SK-N-SH (cell line): Measurements from ENCODE around the gene OVOL1. TPM values are rescaled to one million over a fixed set of nuclear protein-coding genes. Genes with fewer than 3 reads are reported as not detected.
A peak's percentile ranks its signal among the peaks of the same experiment; 100 is the strongest.

ENCODE experiments used
- CTCF ChIA-PET: fragments of 300-600, 350-600 bp; formaldehyde crosslinking; extraction: SDS; loops from one replicate; lab custom pipeline; 2021; lab: Yijun Ruan, JAX
- POLR2A ChIA-PET: fragments of 350-600 bp; sonication (Branson Sonifier 250); formaldehyde crosslinking; extraction: SDS; loops from one replicate; lab custom pipeline; 2020; ENCODE audit warnings: antibody characterized with exemption, inconsistent platforms; lab: Yijun Ruan, JAX
- DNase-seq: peaks from one replicate; pipeline ENCODE4 v3.0.0; 2012
- H2AFZ ChIP-seq: fragments of 200-600 bp; sonication (generic); 2 replicates; pipeline ENCODE4 v1.8.1; 2016; ENCODE audit warnings: antibody characterized with exemption, mild to moderate bottlenecking, low read depth
- H3F3A ChIP-seq: fragments of 200-600 bp; sonication (generic); replicated peaks from 2 replicates; pipeline ENCODE3; 2016; ENCODE audit warnings: antibody characterized with exemption, mild to moderate bottlenecking; ENCODE audit not compliant: insufficient read depth
- H3K27ac ChIP-seq, 2 experiments: fragments of 200-500 bp in 1 of 2; fragments of 200-600 bp in 1 of 2; sonication (Bioruptor generic) in 1 of 2; sonication (generic), shearing (Covaris generic) in 1 of 2; 2 replicates each; pipeline versions ENCODE4 v1.5.1 to v1.6.1; 2014 to 2016; ENCODE audit warnings: low read depth in 2 of 2, inconsistent platforms in 1 of 2, low read length in 1 of 2, mild to moderate bottlenecking in 1 of 2, mixed read lengths in 1 of 2
- H3K27me3 ChIP-seq: fragments of 200-600 bp; sonication (generic), shearing (Covaris generic); 2 replicates; pipeline ENCODE4 v1.6.1; 2016; ENCODE audit warnings: mixed run types; ENCODE audit not compliant: insufficient read depth
- H3K36me3 ChIP-seq, 2 experiments: fragments of 200-500 bp in 1 of 2; fragments of 200-600 bp in 1 of 2; sonication (Bioruptor generic) in 1 of 2; sonication (generic) in 1 of 2; replicated peaks in 1 of 2; 2 replicates each; pipeline versions ENCODE3 to v1.5.1; 2014 to 2016; ENCODE audit warnings: low read length in 1 of 2, mild to moderate bottlenecking in 1 of 2; ENCODE audit not compliant: insufficient read depth in 2 of 2, control insufficient read depth in 1 of 2
- H3K4me1 ChIP-seq, 2 experiments: fragments of 200-500 bp in 1 of 2; fragments of 200-600 bp in 1 of 2; sonication (Bioruptor generic) in 1 of 2; sonication (generic), shearing (Covaris generic) in 1 of 2; 2 replicates each; pipeline versions ENCODE4 v1.5.1 to v1.6.1; 2014 to 2016; ENCODE audit warnings: low read depth in 1 of 2, low read length in 1 of 2, mixed run types in 1 of 2; ENCODE audit not compliant: insufficient read depth in 2 of 2, control insufficient read depth in 1 of 2
- H3K4me2 ChIP-seq: fragments of 200-600 bp; sonication (generic), shearing (Covaris generic); 2 replicates; pipeline ENCODE4 v1.6.1; 2017; ENCODE audit warnings: mixed run types
- H3K4me3 ChIP-seq, 2 experiments: fragments of 200-500 bp in 1 of 2; fragments of 200-600 bp in 1 of 2; sonication (Bioruptor generic) in 1 of 2; sonication (generic), shearing (Covaris generic) in 1 of 2; 2 replicates each; pipeline versions ENCODE4 v1.5.1 to v1.8.1; 2014 to 2016; ENCODE audit warnings: low read depth in 2 of 2, inconsistent platforms in 1 of 2, low read length in 1 of 2, mild to moderate bottlenecking in 1 of 2, mixed read lengths in 1 of 2, moderate library complexity in 1 of 2
- H3K79me2 ChIP-seq: fragments of 200-600 bp; sonication (generic); 2 replicates; pipeline ENCODE4 v1.8.1; 2017; ENCODE audit warnings: mild to moderate bottlenecking; ENCODE audit not compliant: insufficient read depth
- H3K9ac ChIP-seq: fragments of 200-600 bp; sonication (generic); 2 replicates; pipeline ENCODE4 v1.6.1; 2017; ENCODE audit warnings: mixed run types
- H3K9me2 ChIP-seq: fragments of 200-600 bp; sonication (generic); 2 replicates; pipeline ENCODE4 v1.6.1; 2017; ENCODE audit warnings: mixed run types
- H3K9me3 ChIP-seq: fragments of 200-600 bp; sonication (generic); 2 replicates; pipeline ENCODE4 v1.6.1; 2017; ENCODE audit warnings: mixed run types, mild to moderate bottlenecking, moderate library complexity
- H4K20me1 ChIP-seq: fragments of 200-600 bp; sonication (generic); 2 replicates; pipeline ENCODE4 v1.6.1; 2017; ENCODE audit warnings: mild to moderate bottlenecking, mixed run types; ENCODE audit not compliant: insufficient read depth
- ELF1 ChIP-seq: IDR thresholded peaks from 2 replicates; pipeline ENCODE4 v1.4.0; 2012
- FOXJ3 ChIP-seq: sonication (generic); formaldehyde crosslinking; IDR thresholded peaks from 2 replicates; pipeline ENCODE4 v1.5.1; 2020; ENCODE audit warnings: mild to moderate bottlenecking, missing genetic modification reagents
- WGBS: methylation state at CpG from one replicate; pipeline ENCODE4 v1.1.6; 2017; ENCODE audit warnings: low lambda C conversion rate; 5-methylcytosine and 5-hydroxymethylcytosine counted together
- polyA plus RNA-seq, 3 experiments: library from polyadenylated mRNA; depleted of rRNA; stranded (reverse); fragments of >200 nt; gene quantifications; 2 replicates each; pipeline ENCODE4 v1.2.3, GENCODE V29; 2012
- TF ChIP-seq, protein P1 (sequence below): fragments of 150-350 bp; IDR thresholded peaks from 2 replicates; pipeline ENCODE4 v1.6.1; 2016; ENCODE audit warnings: mild to moderate bottlenecking, low read depth, low read length
- TF ChIP-seq, protein P2 (sequence below): fragments of 150-350 bp; IDR thresholded peaks from 2 replicates; pipeline ENCODE4 v1.6.1; 2017; ENCODE audit warnings: antibody characterized with exemption, low read length, low read depth, borderline replicate concordance

Gene OVOL1
- polyA plus RNA-seq, 1 of the 3 experiments (the other 2 are of a cell fraction), result not detected

DNA sequence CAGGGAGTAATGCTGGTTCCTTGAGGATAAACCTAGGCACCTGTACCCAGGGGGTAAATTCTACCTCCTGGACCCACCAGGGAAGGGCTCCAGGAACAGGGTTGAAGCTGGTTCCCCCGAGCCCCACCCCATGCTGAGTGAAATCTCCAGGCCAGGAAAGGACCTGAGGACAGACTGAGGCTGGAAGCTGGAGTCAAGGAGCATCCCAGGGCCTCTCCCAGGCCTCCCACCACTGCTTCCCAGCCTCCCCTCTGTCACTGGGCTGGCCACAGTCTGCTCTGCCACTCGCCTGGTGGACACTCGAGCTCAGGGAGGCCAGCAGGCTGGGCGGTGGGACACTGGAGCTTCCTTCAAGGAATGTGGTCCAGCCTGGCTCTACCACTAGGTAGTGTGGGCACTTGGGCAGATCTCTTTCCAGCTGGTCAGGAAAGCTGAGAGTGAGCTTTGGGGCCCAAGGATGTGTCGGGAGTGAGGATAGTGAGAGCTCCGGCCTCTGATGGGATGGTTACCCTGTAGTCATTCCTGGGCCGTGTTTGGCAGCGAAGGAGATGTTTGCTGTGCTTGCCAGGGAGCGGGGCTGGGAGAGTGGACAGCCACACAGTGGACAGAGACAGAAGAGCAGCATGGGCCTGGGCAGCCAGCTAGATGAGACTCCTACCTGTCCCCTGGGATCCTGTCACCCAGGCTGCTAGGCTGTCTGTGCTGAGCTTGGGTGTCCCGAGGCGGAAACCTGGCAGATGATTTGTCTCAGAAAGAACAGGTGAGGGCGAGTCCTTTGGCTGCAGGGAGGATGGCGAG lies 3.4 kb downstream of the OVOL1 start:
- H3K9ac ChIP-seq, result no peak overlapping the region

DNA sequence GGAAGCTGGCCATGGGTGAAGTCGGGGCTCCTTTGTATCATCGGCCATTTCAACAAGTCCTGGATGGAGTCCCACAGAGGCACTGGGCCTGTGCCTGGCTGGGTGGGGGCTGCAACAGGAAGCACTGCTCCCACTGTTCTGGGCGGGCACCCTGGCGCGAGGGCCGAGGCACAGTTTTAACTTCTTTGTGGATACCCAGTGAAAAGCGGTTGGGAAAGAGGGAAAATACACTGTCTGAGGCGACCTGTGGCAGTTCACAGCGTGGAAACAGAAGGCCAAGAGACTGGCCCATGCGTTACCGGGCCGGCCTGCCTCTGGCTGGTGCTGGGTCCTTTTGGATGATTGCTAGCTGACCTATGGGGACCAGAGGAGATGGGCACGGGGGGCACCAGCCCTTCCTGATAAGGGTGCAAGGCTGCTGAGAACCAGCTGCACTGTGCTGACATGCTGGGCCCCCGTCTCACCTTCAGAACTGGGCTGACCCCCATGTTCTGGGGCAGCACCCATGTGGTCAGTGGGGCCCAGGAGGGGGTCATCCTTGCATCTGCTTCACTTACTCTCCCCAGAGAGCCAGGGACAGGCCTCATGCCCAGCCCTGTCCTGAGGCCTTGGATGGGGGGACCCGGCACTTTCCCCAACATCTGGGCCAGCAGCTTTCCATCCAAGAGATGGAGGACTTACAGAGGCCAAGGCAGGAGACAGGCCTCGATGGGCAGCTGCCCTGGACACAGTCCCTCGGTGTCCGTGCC lies 4.2 kb downstream of the OVOL1 start:
- TF ChIP-seq, protein P1, sequence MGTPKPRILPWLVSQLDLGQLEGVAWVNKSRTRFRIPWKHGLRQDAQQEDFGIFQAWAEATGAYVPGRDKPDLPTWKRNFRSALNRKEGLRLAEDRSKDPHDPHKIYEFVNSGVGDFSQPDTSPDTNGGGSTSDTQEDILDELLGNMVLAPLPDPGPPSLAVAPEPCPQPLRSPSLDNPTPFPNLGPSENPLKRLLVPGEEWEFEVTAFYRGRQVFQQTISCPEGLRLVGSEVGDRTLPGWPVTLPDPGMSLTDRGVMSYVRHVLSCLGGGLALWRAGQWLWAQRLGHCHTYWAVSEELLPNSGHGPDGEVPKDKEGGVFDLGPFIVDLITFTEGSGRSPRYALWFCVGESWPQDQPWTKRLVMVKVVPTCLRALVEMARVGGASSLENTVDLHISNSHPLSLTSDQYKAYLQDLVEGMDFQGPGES, result no peak
- Histone ChIP-seq H3F3A (no peaks in the 10 kb centered on the region), H3K4me1 (no peaks in the 10 kb centered on the region; a peak in 1 of 4 replicates), H3K36me3 (no peaks in the 10 kb centered on the region), H3K9ac (no peak overlapping the region), H3K79me2 (no peaks in the 10 kb centered on the region), H3K4me3 (no peak overlapping the region), H3K9me2 (no peaks in the 10 kb centered on the region), H3K27ac (no peak overlapping the region), H3K4me2 (no peak overlapping the region), H4K20me1 (no peaks in the 10 kb centered on the region), H3K27me3 (peaks cover 32% of the 10 kb centered on the region), H3K9me3 (no peaks in the 10 kb centered on the region), H2AFZ (no peak overlapping the region)
- ChIA-PET CTCF (interaction anchor here (0.9 to 19.1 kb wide), 9 partner anchors 8 to 79 kb away, joined by 3 to 152 read pairs (median 6); partner anchors contain the start of genes AP5B1 and KAT5), POLR2A (interaction anchor here (1.1 to 1.4 kb wide), 2 partner anchors 16 to 128 kb away, joined by 3 to 4 read pairs; no protein-coding TSS in a partner anchor)
- peak; percentile 24 for DNase-seq
- 86% methylated on average over 10 of the region's 18 CpGs for whole genome bisulfite sequencing

More for the DNA sequence above, 3.4 kb downstream of the OVOL1 start:
- POLR2A ChIA-PET, result interaction anchor here (1.1 to 1.4 kb wide), 2 partner anchors 17 to 127 kb away, joined by 3 to 4 read pairs; no protein-coding TSS in a partner anchor
- Histone ChIP-seq H3K79me2 (no peaks in the 10 kb centered on the region), H3F3A (no peaks in the 10 kb centered on the region), H3K4me1 (no peaks in the 10 kb centered on the region; a peak in 1 of 4 replicates), H3K9me3 (no peaks in the 10 kb centered on the region), H3K27me3 (peaks cover 40% of the 10 kb centered on the region), H4K20me1 (no peaks in the 10 kb centered on the region), H3K27ac (no peak overlapping the region), H3K4me2 (no peak overlapping the region), H2AFZ (no peak overlapping the region), H3K9me2 (no peaks in the 10 kb centered on the region), H3K36me3 (no peaks in the 10 kb centered on the region), H3K4me3 (no peak overlapping the region)
- CTCF ChIA-PET, result interaction anchor here (0.9 to 19.1 kb wide), 9 partner anchors 9 to 78 kb away, joined by 3 to 152 read pairs (median 6); partner anchors contain the start of genes AP5B1 and KAT5
- DNase-seq, result peak; percentile 30
- TF ChIP-seq, protein P2, sequence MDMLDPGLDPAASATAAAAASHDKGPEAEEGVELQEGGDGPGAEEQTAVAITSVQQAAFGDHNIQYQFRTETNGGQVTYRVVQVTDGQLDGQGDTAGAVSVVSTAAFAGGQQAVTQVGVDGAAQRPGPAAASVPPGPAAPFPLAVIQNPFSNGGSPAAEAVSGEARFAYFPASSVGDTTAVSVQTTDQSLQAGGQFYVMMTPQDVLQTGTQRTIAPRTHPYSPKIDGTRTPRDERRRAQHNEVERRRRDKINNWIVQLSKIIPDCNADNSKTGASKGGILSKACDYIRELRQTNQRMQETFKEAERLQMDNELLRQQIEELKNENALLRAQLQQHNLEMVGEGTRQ, result no peak
- TF ChIP-seq ELF1 (no peak), FOXJ3 (CRISPR knock-in tag) (no peak)
- WGBS, result 88% methylated on average over 7 of the region's 13 CpGs
